HuH-7 (cell line): ENCODE results near the gene CSDE1.
A peak's percentile ranks its signal among the peaks of the same experiment; 100 is the strongest.

ENCODE experiments used
- DNase-seq: peaks from one replicate; pipeline ENCODE4 v3.0.0; 2011; ENCODE audit warnings: low spot score

CSDE1 gene

GRCh38 chr1:114701931-114702330 lies 55.9 kb downstream of the CSDE1 start:
- no peak for DNase-seq

- no peak for DNase-seq
Measured at GRCh38 chr1:114700036-114700600, 57.7 kb downstream of the CSDE1 start.

- no peak for DNase-seq
Measured at GRCh38 chr1:114696810-114697209, 61.0 kb downstream of the CSDE1 start.

- DNase-seq = no peak
Measured at GRCh38 chr1:114695430-114696058, 62.2 kb downstream of the CSDE1 start, which contains the start of gene AMPD1. AMPD1 (minus strand) TSS chr1:114695546; CDS start chr1:114695471, 75 bp downstream.

GRCh38 chr1:114694540-114695310 lies 63.1 kb downstream of the CSDE1 start:
- DNase-seq = no peak

- DNase-seq = no peak
Measured at GRCh38 chr1:114692947-114693346, 64.8 kb downstream of the CSDE1 start.

GRCh38 chr1:114691061-114691460 lies 66.7 kb downstream of the CSDE1 start:
- no peak for DNase-seq

GRCh38 chr1:114690148-114690547 lies 67.6 kb downstream of the CSDE1 start:
- no peak for DNase-seq

GRCh38 chr1:114688526-114688925 lies 69.3 kb downstream of the CSDE1 start:
- no peak for DNase-seq

- DNase-seq = no peak
Measured at GRCh38 chr1:114685851-114686250, 71.9 kb downstream of the CSDE1 start.

- no peak for DNase-seq
Measured at GRCh38 chr1:114677691-114678090, 80.1 kb downstream of the CSDE1 start.

- DNase-seq = no peak
Measured at GRCh38 chr1:114676115-114676514, 81.7 kb downstream of the CSDE1 start.

GRCh38 chr1:114671939-114672275 lies 85.9 kb downstream of the CSDE1 start:
- DNase-seq = no peak

- DNase-seq = no peak
Measured at GRCh38 chr1:114671011-114671938, 86.5 kb downstream of the CSDE1 start.

GRCh38 chr1:114670083-114671010 lies 87.4 kb downstream of the CSDE1 start:
- DNase-seq = peak; percentile 84

- DNase-seq = no peak
Measured at GRCh38 chr1:114669562-114670082, 88.2 kb downstream of the CSDE1 start, which contains the start of gene DENND2C. DENND2C (minus strand) TSS chr1:114670049; CDS start chr1:114625984, 44,065 bp downstream.

- no peak for DNase-seq
Measured at GRCh38 chr1:114668784-114669561, 88.8 kb downstream of the CSDE1 start.

- DNase-seq = no peak
Measured at GRCh38 chr1:114668373-114668772, 89.4 kb downstream of the CSDE1 start.

GRCh38 chr1:114666954-114667353 lies 90.8 kb downstream of the CSDE1 start:
- no peak for DNase-seq
